Parathyroid adenoma (tissue), 2 donors: ENCODE results near the gene TSPEAR.

ENCODE experiments used
- H2AFZ ChIP-seq: fragments of 300-600 bp; sonication (generic); one replicate; pipeline ENCODE4 v1.7.0; 2017; ENCODE audit warnings: antibody characterized with exemption, mild to moderate bottlenecking
- H3K27ac ChIP-seq: fragments of 300-600 bp; sonication (generic); one replicate; pipeline ENCODE4 v1.7.0; 2017
- H3K27me3 ChIP-seq: fragments of 300-600 bp; sonication (generic); one replicate; pipeline ENCODE4 v1.7.0; 2017; ENCODE audit warnings: low read length; ENCODE audit not compliant: control insufficient read depth, insufficient read depth
- H3K36me3 ChIP-seq: fragments of 300-600 bp; sonication (generic); one replicate; pipeline ENCODE4 v1.7.0; 2017; ENCODE audit warnings: low read length; ENCODE audit not compliant: control insufficient read depth, insufficient read depth
- H3K4me1 ChIP-seq: fragments of 300-600 bp; sonication (generic); one replicate; pipeline ENCODE4 v1.7.0; 2017; ENCODE audit warnings: control low read depth
- H3K4me2 ChIP-seq: fragments of 300-600 bp; sonication (generic); one replicate; pipeline ENCODE4 v1.7.0; 2017; ENCODE audit warnings: low read length
- H3K4me3 ChIP-seq: fragments of 300-600 bp; sonication (generic); one replicate; pipeline ENCODE4 v1.7.0; 2017; ENCODE audit warnings: low read depth, low read length
- H3K79me2 ChIP-seq: fragments of 300-600 bp; sonication (generic); one replicate; pipeline ENCODE4 v1.7.0; 2017; ENCODE audit warnings: control low read depth
- H3K9ac ChIP-seq: fragments of 300-600 bp; sonication (generic); one replicate; pipeline ENCODE4 v1.7.0; 2017; ENCODE audit warnings: mild to moderate bottlenecking
- H3K9me3 ChIP-seq: fragments of 300-600 bp; sonication (generic); one replicate; pipeline ENCODE4 v1.7.0; 2017; ENCODE audit warnings: low read length; ENCODE audit not compliant: control insufficient read depth
- TF ChIP-seq, protein P1 (sequence below): fragments of 300-600 bp; sonication (generic); IDR thresholded peaks from one replicate; pipeline ENCODE4 v1.7.0; 2017; ENCODE audit warnings: antibody characterized with exemption, mild to moderate bottlenecking
- donor health status: primary hyperparathyroidism.

Gene TSPEAR

DNA sequence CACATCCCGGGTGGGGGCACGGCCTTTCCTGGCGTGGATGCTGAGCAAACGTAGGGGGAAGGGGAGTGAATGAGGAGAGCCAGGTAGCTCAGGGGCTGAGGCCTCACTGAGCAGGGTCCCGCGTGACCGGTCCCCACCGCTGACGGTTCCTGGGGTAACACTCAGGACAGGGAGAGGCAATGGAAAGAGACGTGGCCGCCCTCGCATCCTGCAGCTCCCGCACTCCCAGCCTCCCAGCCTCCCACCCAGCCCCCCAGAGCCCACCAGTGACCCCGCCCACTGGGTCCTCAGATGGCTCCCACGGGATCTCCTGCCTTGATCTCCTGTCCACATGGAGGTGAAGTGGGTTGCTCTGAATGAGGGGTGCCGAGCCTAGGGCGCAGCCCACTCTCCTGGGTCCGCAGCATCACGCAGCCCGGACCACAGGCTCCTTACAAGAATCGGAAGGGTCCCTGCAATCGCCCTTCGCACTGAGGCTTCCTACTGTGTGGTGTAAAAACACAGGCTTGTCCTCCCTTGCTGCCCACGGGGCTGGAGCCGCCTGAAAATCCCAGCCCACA is 2.4 kb downstream of the TSPEAR start:
- H3K9me3 ChIP-seq, result no peaks in the 10 kb centered on the region
- no peaks in the 10 kb centered on the region for H3K27me3 ChIP-seq
- H3K9ac ChIP-seq, result no peak overlapping the region
- no peak overlapping the region for H3K4me3 ChIP-seq
- no peak overlapping the region for H2AFZ ChIP-seq
- H3K27ac ChIP-seq, result no peak overlapping the region
- H3K36me3 ChIP-seq, result no peaks in the 10 kb centered on the region
- H3K79me2 ChIP-seq, result no peaks in the 10 kb centered on the region
- TF ChIP-seq, protein P1, sequence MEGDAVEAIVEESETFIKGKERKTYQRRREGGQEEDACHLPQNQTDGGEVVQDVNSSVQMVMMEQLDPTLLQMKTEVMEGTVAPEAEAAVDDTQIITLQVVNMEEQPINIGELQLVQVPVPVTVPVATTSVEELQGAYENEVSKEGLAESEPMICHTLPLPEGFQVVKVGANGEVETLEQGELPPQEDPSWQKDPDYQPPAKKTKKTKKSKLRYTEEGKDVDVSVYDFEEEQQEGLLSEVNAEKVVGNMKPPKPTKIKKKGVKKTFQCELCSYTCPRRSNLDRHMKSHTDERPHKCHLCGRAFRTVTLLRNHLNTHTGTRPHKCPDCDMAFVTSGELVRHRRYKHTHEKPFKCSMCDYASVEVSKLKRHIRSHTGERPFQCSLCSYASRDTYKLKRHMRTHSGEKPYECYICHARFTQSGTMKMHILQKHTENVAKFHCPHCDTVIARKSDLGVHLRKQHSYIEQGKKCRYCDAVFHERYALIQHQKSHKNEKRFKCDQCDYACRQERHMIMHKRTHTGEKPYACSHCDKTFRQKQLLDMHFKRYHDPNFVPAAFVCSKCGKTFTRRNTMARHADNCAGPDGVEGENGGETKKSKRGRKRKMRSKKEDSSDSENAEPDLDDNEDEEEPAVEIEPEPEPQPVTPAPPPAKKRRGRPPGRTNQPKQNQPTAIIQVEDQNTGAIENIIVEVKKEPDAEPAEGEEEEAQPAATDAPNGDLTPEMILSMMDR, result no peak
- no peak overlapping the region for H3K4me2 ChIP-seq
- no peaks in the 10 kb centered on the region for H3K4me1 ChIP-seq

DNA sequence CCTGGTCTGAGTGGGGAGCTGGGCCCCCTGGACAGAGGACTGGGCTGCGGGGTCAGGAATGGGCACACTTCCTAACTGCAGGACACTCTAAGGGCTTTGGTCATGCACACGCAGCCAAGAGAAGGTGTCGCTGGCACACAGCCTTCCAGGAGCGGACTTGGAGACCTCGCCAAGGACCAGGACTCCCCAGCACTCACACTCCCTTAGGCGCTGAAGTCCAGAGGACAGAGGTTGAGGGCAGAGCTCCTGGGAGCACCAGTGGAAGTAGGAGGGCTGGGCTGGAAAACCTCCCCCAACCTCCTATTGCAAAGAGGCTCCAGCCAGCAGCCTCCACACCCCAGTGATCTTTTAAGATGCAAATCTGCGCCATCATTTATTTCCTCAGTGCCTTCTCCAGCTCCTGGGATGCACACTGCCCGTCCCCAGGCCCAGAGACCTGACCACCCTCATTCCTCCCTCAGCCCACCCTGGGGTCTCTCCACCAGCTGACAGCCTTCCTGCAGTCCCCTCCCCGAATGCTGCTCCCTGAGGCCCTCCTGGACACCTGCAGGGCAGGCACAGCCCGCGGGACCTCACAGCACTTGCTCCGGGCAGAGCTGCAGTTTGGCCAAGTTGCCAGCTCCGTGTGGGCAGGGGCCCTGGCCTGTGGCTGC is 3.0 kb downstream of the TSPEAR start:
- H3K27ac ChIP-seq, result no peak overlapping the region
- no peaks in the 10 kb centered on the region for H3K79me2 ChIP-seq
- TF ChIP-seq, protein P1, result no peak
- no peaks in the 10 kb centered on the region for H3K36me3 ChIP-seq
- H3K9ac ChIP-seq, result no peak overlapping the region
- no peaks in the 10 kb centered on the region for H3K4me1 ChIP-seq
- no peaks in the 10 kb centered on the region for H3K27me3 ChIP-seq
- no peak overlapping the region for H3K4me2 ChIP-seq
- no peak overlapping the region for H2AFZ ChIP-seq
- no peaks in the 10 kb centered on the region for H3K9me3 ChIP-seq
- no peak overlapping the region for H3K4me3 ChIP-seq

DNA sequence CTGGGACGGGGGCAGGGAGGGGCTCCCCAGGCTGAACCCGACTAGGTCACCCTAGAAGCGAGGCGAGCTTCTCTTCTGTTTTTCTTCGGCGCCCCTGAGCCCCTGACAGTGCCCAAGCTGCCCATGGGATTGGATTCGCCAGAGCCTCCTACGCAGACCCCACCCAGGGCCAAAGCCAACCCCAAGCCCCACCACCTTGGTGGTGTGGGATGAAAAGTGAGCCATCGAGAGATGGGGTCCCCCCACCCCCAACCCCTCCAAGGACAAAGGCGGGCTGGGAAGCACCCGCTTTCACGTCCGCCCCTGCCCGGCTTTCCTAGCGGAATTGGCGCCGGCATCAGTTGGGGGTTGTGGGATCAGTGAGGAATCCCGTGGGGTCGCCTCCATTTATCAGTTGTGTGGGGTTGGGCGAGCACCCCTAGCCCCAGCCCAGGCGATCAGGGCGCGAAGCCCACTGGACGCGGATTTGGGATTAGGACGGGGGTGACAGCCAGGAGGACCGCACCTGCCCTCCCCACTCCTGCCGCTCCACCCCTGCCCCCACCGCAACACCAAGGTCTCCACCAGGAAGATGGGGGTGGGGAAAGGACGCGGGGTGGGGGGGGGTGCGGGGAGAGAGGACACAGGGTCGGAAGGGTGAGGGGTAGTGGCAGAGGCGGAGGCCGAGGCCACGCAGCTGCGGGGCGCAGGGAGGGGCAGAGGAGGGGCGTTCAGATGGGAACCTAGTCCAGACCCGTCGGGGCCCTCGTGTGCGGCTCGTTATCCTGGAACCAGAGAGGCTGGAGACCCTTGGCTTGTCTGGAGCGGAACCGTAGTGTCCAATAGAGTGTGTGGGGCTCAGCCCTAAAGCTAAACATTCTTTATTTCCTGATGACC is 4.4 kb downstream of the TSPEAR start:
- no peak overlapping the region for H3K4me2 ChIP-seq
- no peaks in the 10 kb centered on the region for H3K9me3 ChIP-seq
- H3K79me2 ChIP-seq, result no peaks in the 10 kb centered on the region
- no peaks in the 10 kb centered on the region for H3K27me3 ChIP-seq
- no peak overlapping the region for H3K27ac ChIP-seq
- H3K4me3 ChIP-seq, result no peak overlapping the region
- H3K4me1 ChIP-seq, result no peaks in the 10 kb centered on the region
- no peaks in the 10 kb centered on the region for H3K36me3 ChIP-seq
- no peak overlapping the region for H3K9ac ChIP-seq
- TF ChIP-seq, protein P1, result no peak
- no peak overlapping the region for H2AFZ ChIP-seq

DNA sequence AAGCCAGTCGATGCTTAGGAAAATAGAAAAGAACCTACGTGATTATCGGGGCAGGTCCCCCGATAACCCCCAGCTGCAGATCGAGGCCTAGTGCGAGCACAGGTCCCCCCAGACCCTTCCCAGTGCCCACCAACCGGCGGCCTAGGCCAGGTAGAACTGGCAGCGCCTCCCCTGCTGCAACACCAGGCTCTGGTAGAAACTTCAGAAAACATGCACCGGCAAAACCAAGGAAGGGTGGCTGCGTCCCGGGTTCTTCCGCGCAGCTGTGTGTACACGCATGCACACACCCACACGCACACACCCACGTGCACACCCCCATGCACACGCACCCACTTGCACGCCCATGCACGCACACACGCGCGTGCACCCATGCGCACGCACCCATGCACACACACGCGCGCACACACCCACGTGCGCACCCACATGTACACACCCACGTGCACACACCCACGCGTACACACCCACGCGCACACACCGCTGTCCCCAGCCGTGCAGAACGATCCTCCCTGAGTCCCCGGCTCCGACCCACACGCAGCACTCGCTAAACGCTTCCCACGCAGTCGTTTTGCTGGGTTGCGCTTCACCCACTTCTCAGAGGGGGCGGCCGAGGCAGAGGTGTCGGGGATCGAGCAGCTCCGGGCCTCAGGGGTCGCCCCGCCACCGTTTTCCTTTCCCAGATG is 5.2 kb downstream of the TSPEAR start:
- Histone ChIP-seq H3K27ac (no peak overlapping the region), H2AFZ (no peak overlapping the region), H3K27me3 (no peaks in the 10 kb centered on the region), H3K79me2 (no peaks in the 10 kb centered on the region), H3K4me2 (no peak overlapping the region), H3K9me3 (no peaks in the 10 kb centered on the region), H3K4me3 (no peak overlapping the region), H3K9ac (no peak overlapping the region), H3K4me1 (no peaks in the 10 kb centered on the region), H3K36me3 (no peaks in the 10 kb centered on the region)
- TF ChIP-seq, protein P1, result no peak
